Mesendoderm (in vitro differentiated cells): Measurements from ENCODE around the gene NOSIP. TPM values are rescaled to one million over a fixed set of nuclear protein-coding genes. Genes with fewer than 3 reads are reported as not detected.
"Not testable (repeated sequence)": the region's sequence is repeated elsewhere in the genome, so short reads cannot be mapped to it uniquely, and the experiment has no call there.

Experiments used
- DNase-seq: peaks from one replicate; pipeline ENCODE4 v3.0.0; 2013
- H2AK5ac ChIP-seq: 2 replicates; pipeline ENCODE4 v1.6.1; 2013; ENCODE audit warnings: low read length, inconsistent platforms
- H2BK120ac ChIP-seq: 2 replicates; pipeline ENCODE4 v1.6.1; 2013; ENCODE audit warnings: low read depth, mild to moderate bottlenecking, low read length, moderate library complexity, mixed read lengths
- H2BK15ac ChIP-seq: replicated peaks from 2 replicates; pipeline ENCODE4 v1.6.1; 2013; ENCODE audit warnings: low read depth, mild to moderate bottlenecking, moderate library complexity
- H2BK5ac ChIP-seq: 2 replicates; pipeline ENCODE4 v1.6.1; 2013; ENCODE audit warnings: low read length, inconsistent platforms
- H3K18ac ChIP-seq: 2 replicates; pipeline ENCODE4 v1.6.1; 2013; ENCODE audit warnings: mild to moderate bottlenecking, low read length, mixed read lengths
- H3K23ac ChIP-seq: one replicate; pipeline ENCODE4 v1.6.1; 2013; ENCODE audit warnings: low read length
- H3K27ac ChIP-seq: 2 replicates; pipeline ENCODE4 v1.5.1; 2013; ENCODE audit warnings: low read depth, mild to moderate bottlenecking, inconsistent platforms, low read length, moderate library complexity
- H3K27me3 ChIP-seq: 2 replicates; pipeline ENCODE4 v1.6.1; 2013; ENCODE audit warnings: low read length, control low read depth, mild to moderate bottlenecking, inconsistent platforms; ENCODE audit not compliant: insufficient read depth, poor library complexity
- H3K36me3 ChIP-seq: 2 replicates; pipeline ENCODE4 v1.6.1; 2013; ENCODE audit warnings: low read length, inconsistent platforms; ENCODE audit not compliant: control insufficient read depth, insufficient read depth
- H3K4ac ChIP-seq: one replicate; pipeline ENCODE4 v1.6.1; 2013; ENCODE audit warnings: low read depth, mild to moderate bottlenecking, low read length, moderate library complexity
- H3K4me1 ChIP-seq: 2 replicates; pipeline ENCODE4 v1.6.1; 2013; ENCODE audit warnings: low read depth, low read length, inconsistent platforms; ENCODE audit not compliant: control insufficient read depth
- H3K4me2 ChIP-seq: 2 replicates; pipeline ENCODE4 v1.6.1; 2013; ENCODE audit warnings: low read length
- H3K4me3 ChIP-seq: 2 replicates; pipeline ENCODE4 v1.5.1; 2013; ENCODE audit warnings: mild to moderate bottlenecking, low read length
- H3K56ac ChIP-seq: one replicate; pipeline ENCODE4 v1.6.1; 2013; ENCODE audit warnings: low read length
- H3K79me1 ChIP-seq: 2 replicates; pipeline ENCODE4 v1.6.1; 2013; ENCODE audit warnings: low read length, inconsistent platforms
- H3K79me2 ChIP-seq: 2 replicates; pipeline ENCODE4 v1.6.1; 2013; ENCODE audit warnings: mild to moderate bottlenecking, low read length; ENCODE audit not compliant: control insufficient read depth, insufficient read depth
- H3K9ac ChIP-seq: 2 replicates; pipeline ENCODE4 v1.6.1; 2013; ENCODE audit warnings: low read length, inconsistent platforms
- H4K5ac ChIP-seq: one replicate; pipeline ENCODE4 v1.6.1; 2013; ENCODE audit warnings: low read length
- H4K8ac ChIP-seq: one replicate; pipeline ENCODE4 v1.6.1; 2013; ENCODE audit warnings: low read depth, mild to moderate bottlenecking, control low read depth, low read length, moderate library complexity
- WGBS: extraction: QIAGEN DNeasy Blood & Tissue Kit; methylation state at CpG from one replicate; pipeline ENCODE4 v1.1.7; 2013; ENCODE audit warnings: low lambda C conversion rate, missing lambda C conversion rate; ENCODE audit not compliant: insufficient coverage; ENCODE audit errors: extremely low coverage; 5-methylcytosine and 5-hydroxymethylcytosine counted together
- polyA plus RNA-seq, 2 experiments: library from polyadenylated mRNA; stranded (reverse); fragments of 200-250 nt; gene quantifications; one replicate each; pipeline ENCODE4 v1.2.3, GENCODE V29; 2013

NOSIP gene, protein sequence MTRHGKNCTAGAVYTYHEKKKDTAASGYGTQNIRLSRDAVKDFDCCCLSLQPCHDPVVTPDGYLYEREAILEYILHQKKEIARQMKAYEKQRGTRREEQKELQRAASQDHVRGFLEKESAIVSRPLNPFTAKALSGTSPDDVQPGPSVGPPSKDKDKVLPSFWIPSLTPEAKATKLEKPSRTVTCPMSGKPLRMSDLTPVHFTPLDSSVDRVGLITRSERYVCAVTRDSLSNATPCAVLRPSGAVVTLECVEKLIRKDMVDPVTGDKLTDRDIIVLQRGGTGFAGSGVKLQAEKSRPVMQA
- 54.8 TPM for polyA plus RNA-seq (2013, experiment 1 of 2)
- 56.3 TPM for polyA plus RNA-seq (2013, experiment 2 of 2)

GRCh38 chr19:49580264-49581006, at the start of gene NOSIP:
Gene NOSIP (minus strand): TSS chr19:49580556. CDS start chr19:49560691, 19,865 bp downstream.
- Histone ChIP-seq H3K79me1 (peaks cover 3% of the 10 kb centered on the region), H2AK5ac (peak within 1 kb of the TSS; percentile 1), H3K4me2 (peak within 1 kb of the TSS; percentile 89), H3K9ac (peak within 1 kb of the TSS; percentile 80), H3K4me3 (peak within 1 kb of the TSS; percentile 63), H2BK5ac (peak within 1 kb of the TSS; percentile 27), H3K27me3 (no peaks in the 10 kb centered on the region), H3K27ac (no peak within 1 kb of the TSS), H3K36me3 (no peaks in the 10 kb centered on the region), H4K5ac (peak within 1 kb of the TSS; percentile 22), H4K8ac (peak within 1 kb of the TSS; percentile 3), H3K4ac (no peak within 1 kb of the TSS), H3K23ac (peak within 1 kb of the TSS; percentile 32), H2BK15ac (no peak within 1 kb of the TSS), H3K79me2 (peaks cover 12% of the 10 kb centered on the region), H3K18ac (peak within 1 kb of the TSS; percentile 45), H2BK120ac (no peak within 1 kb of the TSS), H3K56ac (peak within 1 kb of the TSS; percentile 89), H3K4me1 (peaks cover 2% of the 10 kb centered on the region)
- no CpG with 5 or more reads among the region's 31 CpGs for WGBS
- peak; percentile 98 for DNase-seq

DNA sequence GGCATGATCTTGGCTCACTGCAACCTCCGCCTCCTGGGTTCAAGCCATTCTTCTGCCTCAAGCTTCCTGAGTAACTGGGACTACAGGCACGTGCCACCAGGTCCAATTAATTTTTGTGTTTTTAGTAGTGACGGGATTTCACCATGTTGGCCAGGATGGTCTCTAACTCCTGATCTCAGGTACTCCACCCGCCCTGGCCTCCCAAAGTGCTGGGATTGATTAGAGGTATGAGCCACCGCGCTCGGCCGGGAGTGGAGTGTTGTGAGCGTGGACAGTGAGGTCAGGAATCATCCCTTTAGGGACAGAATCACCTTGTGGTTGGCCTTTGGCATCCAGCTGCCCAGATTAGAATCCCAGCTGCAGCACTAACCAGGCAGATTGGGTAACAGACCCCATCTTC, 49.3 kb upstream of the NOSIP start:
- Histone ChIP-seq H3K4me1 (no peaks in the 10 kb centered on the region), H3K79me2 (no peaks in the 10 kb centered on the region), H3K18ac (no peak overlapping the region), H3K56ac (no peak overlapping the region), H3K23ac (no peak overlapping the region), H3K4me2 (no peak overlapping the region), H4K5ac (no peak overlapping the region), H2BK15ac (no peak overlapping the region), H2BK120ac (no peak overlapping the region), H4K8ac (no peak overlapping the region), H3K79me1 (no peaks in the 10 kb centered on the region), H2BK5ac (no peak overlapping the region), H3K27me3 (no peaks in the 10 kb centered on the region), H3K27ac (no peak overlapping the region), H3K4me3 (no peak overlapping the region), H3K4ac (no peak overlapping the region), H3K36me3 (no peaks in the 10 kb centered on the region), H2AK5ac (no peak overlapping the region), H3K9ac (no peak overlapping the region)
- no CpG with 5 or more reads among the region's 9 CpGs for WGBS
- DNase-seq: no peak

DNA sequence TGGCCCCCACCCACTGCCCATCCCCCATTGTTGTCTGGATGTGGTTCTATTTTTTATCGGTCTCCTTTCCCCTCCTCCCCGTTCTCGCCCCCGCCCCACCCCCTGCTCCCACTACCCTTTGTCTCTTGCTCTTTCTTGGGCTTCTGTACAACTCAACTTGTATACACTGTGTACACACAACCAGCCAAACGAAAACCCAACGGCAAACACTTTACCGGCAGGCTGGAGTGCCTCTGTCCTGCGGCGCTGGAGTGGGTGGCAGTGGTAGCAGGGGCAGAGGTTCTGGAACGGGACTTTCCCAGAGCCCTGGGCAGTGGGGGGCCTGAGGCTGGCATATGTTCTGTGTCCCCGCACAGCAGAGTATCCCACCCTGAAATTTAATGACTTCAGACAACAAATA, 45.9 kb upstream of the NOSIP start:
- peaks cover 2% of the 10 kb centered on the region for H3K36me3 ChIP-seq

DNA sequence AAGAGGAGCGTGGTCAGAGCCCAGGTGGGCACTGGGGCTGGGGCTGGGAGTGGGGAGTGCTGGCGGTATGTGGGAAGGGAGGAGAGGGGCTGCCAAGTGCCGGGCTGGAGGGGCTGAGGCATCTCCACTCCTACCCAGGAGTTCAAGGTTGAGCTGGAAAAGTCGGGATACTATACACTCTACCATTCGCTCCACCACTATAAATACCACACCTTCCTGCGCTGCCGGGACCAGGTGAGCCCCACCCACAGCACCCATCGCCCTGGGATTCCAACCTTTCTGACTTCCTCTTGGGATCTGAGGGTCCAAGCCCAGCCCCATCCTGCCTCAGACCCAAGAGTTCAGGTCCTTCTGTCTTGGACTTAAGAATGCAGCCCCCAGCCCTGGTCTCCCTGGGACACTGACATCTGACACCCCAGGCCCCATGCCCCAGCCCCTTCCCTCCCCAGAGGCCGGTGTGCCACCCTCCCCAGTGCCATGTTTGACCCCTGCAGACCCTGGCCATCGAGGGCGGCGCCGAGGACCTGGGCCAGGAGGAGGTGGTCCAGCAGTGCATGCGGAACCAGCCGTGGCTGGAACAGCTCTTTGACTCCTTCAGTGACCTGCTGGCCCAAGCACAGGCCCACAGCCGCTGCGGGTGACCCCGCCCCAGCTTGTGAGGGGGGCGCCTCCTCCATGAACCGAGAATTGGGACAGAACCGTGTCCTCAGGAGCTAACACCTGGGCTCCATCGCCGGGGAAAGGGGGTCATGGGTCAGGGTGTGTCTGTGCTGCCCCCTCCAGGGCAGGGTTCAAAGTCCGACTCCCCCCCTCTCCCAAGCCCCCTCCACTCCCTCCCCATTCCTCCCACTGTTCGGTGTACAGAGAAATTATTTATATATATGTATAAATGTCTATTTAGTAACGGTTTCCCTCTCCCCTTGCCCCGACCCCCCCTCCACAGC, 44.9 kb upstream of the NOSIP start:
- no peak overlapping the region for H3K4ac ChIP-seq
- no peak for DNase-seq
- H2AK5ac ChIP-seq: no peak overlapping the region
- H2BK120ac ChIP-seq: no peak overlapping the region
- peaks cover 2% of the 10 kb centered on the region for H3K36me3 ChIP-seq
- H3K79me2 ChIP-seq: no peaks in the 10 kb centered on the region
- no peak overlapping the region for H4K5ac ChIP-seq
- H4K8ac ChIP-seq: no peak overlapping the region
- no peak overlapping the region for H2BK15ac ChIP-seq
- H3K27ac ChIP-seq: no peak overlapping the region
- no peak overlapping the region for H3K9ac ChIP-seq
- H3K18ac ChIP-seq: no peak overlapping the region
- H3K4me3 ChIP-seq: no peak overlapping the region
- H3K23ac ChIP-seq: no peak overlapping the region
- no peak overlapping the region for H3K56ac ChIP-seq
- H3K4me2 ChIP-seq: no peak overlapping the region
- no CpG with 5 or more reads among the region's 27 CpGs for WGBS
- H3K27me3 ChIP-seq: no peaks in the 10 kb centered on the region
- H3K79me1 ChIP-seq: no peaks in the 10 kb centered on the region
- no peak overlapping the region for H2BK5ac ChIP-seq
- H3K4me1 ChIP-seq: no peaks in the 10 kb centered on the region

More for the DNA sequence above, 45.9 kb upstream of the NOSIP start:
- Histone ChIP-seq H2BK120ac (no peak overlapping the region), H3K79me1 (no peaks in the 10 kb centered on the region), H3K79me2 (no peaks in the 10 kb centered on the region), H3K4me3 (no peak overlapping the region), H2BK5ac (no peak overlapping the region), H3K18ac (no peak overlapping the region), H3K4me1 (no peaks in the 10 kb centered on the region), H3K4me2 (no peak overlapping the region), H4K5ac (no peak overlapping the region), H3K23ac (no peak overlapping the region), H3K4ac (no peak overlapping the region), H3K27me3 (no peaks in the 10 kb centered on the region), H3K9ac (no peak overlapping the region), H3K27ac (no peak overlapping the region), H2BK15ac (no peak overlapping the region), H4K8ac (no peak overlapping the region), H2AK5ac (no peak overlapping the region), H3K56ac (no peak overlapping the region)
- no peak for DNase-seq
- no CpG with 5 or more reads among the region's 11 CpGs for WGBS

DNA sequence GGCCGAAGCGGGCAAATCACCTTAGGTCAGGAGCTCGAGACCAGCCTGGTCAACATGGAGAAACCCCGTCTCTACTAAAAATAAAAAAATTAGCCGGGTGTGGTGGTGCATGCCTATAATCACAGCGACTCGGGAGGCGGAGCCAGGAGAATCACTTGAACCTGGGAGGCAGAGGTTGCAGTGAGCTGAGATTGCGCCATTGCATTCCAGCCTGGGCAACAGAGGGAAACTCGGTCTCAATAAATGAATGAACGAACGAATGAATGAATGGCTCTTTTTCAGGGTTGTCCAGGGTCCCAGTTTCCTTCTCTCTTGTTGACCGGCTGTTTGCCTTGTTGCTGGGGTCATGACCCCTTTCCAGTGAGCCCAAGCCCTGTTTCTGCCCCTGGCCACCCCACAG, 37.5 kb upstream of the NOSIP start:
- H3K4me1 ChIP-seq, H2AK5ac ChIP-seq, DNase-seq, H3K4me3 ChIP-seq, H3K4ac ChIP-seq, H3K56ac ChIP-seq, H4K8ac ChIP-seq, H3K23ac ChIP-seq, H3K27me3 ChIP-seq, H3K18ac ChIP-seq, H3K4me2 ChIP-seq, H3K79me2 ChIP-seq, H3K79me1 ChIP-seq, H3K9ac ChIP-seq, H4K5ac ChIP-seq, H2BK120ac ChIP-seq, H2BK5ac ChIP-seq, H3K27ac ChIP-seq, H2BK15ac ChIP-seq: not testable (repeated sequence)
- peaks cover 15% of the 10 kb centered on the region for H3K36me3 ChIP-seq
- no CpG with 5 or more reads among the region's 13 CpGs for WGBS
